Stimulated activated CD4-positive, alpha-beta T cell treated with anti-CD3 and anti-CD28 coated beads, Interleukin-4, amount 100 ng/mL, for 1 hour (primary cell): ENCODE results near the gene UBR3.
"Not testable (repeated sequence)": the region's sequence is repeated elsewhere in the genome, so short reads cannot be mapped to it uniquely, and the experiment has no call there.

Source experiments
- DNase-seq: peaks from one replicate; pipeline ENCODE4 v3.0.0-alpha.2; 2020

UBR3 gene

DNA sequence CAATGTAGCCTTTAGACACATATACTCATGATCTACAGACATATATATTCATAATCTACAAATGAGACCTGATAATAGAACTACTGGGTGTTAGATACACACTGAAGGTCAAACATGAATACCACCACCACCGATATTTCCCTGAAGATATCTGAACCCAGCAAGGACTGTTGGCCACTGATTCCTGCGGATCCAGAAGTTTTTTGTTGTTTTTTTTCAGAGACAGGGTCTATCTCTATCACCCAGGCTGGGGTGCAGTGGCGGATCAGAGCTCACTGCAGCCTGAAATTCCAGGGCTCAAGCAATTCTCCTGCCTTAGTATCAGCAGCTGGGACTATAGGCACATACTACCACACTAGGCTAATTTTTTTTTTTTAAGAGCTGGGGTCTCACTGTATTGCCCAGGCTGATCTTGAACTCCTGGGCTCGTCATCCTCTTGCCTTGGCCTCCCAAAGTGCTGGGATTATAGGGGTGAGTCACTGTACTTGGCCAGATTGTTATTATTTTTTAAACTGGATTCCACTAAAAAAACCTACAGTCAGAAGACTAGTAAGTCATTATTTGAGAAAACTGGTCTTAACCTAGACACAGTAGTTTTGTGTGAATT lies 4.4 kb upstream of the UBR3 start:
- DNase-seq, result no peak

DNA sequence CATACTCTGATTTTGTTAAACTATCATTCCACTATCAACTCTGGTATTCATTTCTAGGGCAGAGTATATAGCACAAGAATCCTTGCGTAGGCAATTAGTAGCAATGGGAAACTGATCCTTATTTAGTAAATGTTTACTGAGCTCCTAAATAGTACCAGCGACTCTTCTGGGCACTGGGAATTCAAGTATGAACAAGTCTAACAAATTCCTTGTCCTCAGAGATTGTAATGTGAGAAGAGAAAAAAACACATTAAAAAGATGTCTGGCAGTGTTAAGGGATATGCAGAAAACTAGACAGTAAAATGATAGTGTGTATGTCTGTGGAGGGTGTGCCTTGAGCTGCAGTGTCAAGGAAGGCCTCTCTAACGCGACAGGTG lies 3.3 kb upstream of the UBR3 start:
- DNase-seq, result no peak

DNA sequence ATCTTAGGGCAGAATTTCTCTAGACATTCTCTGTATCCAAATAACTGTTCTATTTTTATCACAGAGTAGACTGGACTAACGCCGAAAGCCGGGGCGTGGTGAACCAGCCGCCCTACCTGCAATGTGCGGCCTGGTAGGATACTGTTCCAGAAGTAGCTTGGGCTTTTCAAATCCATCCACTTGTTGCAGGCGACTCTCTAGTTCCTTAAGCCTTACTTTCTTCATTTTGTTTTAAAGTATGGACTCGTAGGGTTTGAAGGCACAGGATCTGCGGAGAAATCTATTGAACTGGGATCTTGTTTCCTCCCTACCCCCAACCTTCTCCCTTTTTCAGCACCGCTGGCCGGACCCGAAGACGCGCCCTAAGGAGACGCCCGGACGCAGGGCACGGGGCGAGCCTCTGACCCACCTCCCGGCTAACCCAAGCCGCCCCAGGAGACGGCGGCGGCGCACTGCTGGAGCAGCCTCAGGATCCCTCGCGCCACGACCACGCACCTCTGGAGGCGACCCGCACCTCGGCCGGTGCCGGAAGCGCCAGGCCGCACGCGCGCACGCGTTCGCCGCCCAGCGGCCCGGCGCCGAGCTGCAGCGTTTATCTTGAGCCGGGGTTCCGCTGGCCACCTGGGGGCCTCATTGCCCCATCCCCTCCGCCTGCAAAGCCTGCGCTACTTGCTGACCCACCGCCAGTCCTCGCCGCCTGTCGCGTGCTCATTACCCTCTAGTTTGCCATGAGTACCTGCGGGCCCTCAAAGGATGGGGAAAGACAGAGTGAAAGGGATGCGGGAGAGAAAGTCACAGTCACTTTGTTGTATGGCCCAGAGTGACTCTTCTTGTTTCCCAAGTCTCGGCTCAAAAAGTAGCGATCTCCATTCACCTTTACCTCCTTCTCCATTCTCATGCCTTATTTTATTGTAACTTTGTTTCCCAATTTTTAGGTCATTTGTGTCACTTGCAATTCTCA lies 2.6 kb upstream of the UBR3 start, which contains the start of gene METTL5:
METTL5 (minus strand) TSS at position 533 of the 961 bp plus-strand sequence; CDS start at position 225, 308 bp downstream.
- DNase-seq, result peak; percentile 80

DNA sequence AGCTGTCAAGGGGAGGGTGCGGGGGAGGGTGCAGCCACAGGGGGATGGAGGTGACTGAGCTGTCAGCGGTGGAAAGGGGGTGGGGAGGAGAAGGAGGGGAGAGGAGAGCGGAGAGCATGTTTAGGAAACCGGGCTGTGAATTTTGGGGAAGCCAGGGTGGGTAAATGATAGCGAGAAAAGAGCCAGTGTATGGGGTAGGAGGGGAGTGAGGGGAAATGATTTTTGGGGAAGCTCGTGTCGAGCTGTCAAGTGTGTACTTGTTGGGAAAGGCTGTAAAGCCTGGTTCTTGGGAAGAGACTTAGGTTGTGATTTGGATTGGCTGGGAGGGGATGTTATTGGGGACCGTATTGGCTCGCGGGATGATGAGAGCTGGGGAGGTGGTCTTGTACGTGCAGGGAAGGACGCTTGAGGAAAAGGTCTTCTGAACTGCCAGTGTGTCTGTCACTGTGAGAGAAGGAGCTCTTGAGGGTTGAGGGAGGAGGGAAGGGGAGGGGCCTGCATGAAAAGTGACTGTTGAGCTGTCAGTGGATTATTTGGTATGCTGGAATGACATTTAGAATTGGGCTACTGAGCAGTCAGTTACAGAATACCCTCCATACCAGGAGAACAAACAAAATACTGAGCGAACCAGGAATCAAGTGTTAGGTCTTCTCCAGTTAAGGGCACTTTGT lies 1.0 kb downstream of the UBR3 start:
- DNase-seq, result peak; percentile 57

DNA sequence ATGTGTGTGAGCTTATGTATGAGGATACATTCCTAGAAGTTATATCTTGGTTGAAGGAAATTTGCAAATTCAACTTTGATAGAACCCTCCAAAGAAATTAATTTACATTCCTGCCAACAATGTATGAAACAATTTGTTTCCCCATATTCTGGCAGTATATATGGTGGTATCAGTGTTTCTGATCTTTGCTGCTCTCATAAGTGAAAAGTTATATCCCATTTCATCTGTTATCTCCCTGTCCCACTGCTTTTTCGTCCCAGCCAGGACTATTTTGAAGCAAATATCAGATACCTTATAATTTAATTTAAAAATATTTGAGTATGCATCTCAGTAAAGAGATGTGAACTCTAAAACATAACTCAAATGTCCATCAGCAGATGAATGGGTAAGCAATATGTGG lies 7.1 kb downstream of the UBR3 start:
- no peak for DNase-seq

DNA sequence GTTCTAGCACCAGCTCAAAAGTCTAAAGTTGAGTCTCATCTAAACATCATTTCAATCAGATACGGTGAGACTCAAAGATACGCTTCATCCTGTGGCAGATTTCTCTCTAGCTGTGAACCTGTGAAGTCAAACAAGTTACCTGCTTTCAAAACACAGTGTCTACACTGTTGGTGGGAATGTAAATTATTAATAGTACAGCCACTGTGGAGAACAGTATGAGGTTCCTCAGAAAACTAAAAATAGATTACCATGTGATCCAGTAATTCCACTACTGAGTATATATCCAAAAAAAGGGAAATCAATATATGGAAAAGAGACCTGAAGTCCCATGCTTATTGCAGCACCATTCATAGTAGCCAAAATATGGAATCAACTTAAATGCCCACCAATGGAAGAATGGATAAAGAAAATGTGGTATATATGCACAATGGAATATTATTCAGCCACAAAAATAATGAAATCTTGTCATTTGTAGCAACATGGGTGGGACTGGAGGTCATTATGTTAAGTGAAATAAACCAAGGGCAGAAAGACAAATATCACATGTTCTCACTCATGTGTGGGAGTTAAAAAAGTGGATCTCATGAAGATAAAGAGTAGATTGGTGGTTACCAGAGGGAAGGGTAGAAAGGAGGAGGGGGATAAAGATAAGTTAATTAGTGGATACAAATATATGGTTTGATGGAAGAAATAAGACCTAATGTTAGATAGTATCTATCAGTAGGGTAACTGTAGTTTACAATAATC lies 11.7 kb downstream of the UBR3 start:
- no peak for DNase-seq

DNA sequence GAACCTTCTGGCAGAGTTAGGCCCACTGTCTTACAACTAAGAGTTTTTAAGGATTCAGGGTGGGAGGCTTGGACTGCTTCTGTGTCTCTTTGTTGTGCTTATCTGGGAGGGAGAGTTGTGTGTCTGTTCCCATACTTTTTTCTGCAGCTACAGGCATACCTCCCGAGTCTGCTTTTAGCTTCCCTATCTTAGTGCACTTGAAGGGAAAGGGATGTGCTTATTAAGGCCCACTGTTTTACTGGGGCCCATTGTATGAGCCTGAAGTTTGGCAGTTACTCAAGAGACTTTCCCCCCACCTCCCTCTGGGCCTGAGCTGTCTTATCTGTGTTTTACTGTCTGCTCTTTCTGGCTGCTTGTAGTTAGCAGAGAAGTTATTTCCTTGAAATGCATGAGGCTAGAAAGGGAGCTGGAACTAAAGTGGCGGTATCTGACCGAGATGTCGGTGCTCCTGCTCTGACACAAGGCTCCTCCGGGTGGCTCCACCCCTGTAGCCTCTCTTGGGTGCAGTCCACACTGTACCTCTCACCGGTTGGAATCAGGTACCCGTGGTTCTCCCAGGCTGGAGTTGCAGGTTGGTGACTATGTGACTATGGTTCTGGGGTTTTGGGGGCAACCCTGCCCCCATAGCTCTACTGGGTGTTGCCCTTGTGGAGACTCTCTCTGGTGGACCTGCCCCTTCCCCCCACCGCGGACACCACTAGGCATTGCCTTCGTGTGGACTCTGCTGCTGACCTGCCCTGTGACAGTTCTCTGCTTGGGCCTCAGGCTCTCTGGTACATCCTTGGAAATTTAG lies 12.9 kb downstream of the UBR3 start:
- no peak for DNase-seq

DNA sequence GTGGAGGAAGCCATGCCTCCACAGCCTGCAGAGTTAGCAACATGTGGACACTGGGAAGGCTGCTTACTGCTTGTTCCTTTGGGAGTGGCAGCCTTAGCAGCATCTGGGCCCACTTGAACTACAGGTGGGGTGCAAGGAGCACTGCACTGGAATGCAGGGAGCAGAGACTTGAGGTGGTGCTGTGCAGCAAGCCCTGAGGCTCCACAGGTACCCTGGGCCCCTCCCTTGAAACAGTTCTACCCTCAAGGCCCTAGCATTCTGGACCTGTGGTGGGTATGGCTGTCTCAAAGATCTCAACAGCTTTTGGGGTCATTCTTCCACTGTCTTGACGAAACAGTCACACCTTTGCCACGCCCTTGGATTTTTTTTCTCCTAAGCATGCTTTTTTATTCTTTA lies 13.5 kb downstream of the UBR3 start:
- no peak for DNase-seq

DNA sequence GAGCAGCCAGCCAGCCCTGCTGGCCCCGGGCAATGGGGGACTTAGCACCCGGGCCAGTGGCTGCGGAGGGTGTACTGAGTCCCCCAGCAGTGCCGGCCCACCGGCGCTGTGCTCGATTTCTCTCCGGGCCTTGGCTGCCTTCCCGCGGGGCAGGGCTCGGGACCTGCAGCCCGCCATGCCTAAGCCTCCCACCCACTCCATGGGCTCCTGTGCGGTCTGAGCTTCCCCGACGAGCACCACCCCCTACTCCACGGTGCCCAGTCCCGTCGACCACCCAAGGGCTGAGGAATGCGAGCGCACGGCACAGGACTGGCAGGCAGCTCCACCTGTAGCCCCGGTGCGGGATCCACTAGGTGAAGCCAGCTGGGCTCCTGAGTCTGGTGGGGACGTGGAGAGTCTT lies 14.4 kb downstream of the UBR3 start:
- DNase-seq, result not testable (repeated sequence)

DNA sequence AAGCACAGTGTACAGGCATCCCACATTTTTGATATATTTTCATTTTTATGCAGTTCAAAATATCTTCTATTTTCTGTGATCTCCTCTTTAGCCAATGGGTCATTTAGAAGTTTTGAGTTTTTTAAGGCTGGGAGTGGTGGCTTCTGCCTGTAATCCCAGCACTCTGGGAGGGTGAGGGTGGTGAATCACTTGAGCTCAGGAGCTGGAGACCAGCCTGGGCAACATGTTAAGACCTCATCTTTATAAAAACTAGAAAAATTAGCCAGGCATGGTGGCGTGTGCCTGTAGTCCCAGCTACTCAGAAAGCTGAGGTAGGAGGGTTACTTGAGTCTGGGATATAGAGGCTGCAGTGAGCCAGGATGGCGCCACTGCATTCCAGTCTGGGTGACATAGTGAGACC lies 17.8 kb downstream of the UBR3 start:
- no peak for DNase-seq

DNA sequence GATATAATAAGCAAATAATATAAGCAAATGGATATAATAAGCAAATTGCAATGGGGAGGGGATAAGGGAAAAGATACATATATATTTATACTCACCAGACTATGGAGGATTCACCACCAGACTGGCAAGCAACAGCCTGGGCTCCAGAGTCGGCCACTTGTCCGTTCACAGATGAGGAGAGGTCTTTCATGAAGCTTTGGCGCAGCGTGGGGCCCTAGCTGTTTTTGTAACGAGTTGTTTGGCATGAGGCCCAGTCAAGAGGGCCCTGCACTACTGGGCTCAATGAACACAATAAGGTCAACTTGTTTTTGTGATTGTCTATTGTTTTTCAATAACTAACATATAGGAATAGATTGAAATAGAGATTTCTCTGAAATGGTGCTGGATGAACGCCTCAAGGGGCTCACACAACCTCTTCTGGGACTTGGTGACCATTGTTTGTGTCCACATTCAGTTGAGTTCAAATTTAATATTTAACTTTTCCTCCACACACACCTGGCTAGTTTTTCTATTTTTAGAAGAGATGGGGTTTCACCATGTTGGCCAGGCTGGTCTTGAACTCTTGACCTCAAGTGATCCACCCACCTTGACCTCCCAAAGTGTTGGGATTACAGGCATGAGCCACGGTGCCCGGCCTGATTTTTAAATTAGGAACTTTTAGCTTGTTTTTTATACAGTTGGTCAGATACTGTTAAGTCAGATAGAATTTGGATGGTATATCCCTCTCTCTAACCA lies 21.9 kb downstream of the UBR3 start:
- DNase-seq, result not testable (repeated sequence)

DNA sequence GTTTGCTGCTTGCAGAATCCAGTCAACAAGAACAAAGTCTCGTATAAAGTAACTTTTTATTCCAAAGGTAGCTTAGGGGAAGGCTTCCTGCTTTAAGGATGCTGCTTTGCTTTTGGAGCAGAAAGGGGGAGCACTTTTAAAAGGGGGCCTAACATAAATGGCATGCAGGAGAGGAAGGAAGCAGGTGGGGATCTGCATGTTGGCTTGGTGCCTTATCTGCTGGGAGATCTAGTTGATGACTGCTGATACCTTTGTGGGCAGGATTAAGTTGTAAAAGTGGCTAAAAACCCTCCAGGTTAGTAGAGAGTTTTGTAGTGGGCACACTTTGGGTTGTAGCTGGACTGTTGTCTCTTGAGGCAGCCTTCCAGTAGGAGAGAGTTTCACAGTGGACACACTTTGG lies 22.5 kb downstream of the UBR3 start:
- no peak for DNase-seq

DNA sequence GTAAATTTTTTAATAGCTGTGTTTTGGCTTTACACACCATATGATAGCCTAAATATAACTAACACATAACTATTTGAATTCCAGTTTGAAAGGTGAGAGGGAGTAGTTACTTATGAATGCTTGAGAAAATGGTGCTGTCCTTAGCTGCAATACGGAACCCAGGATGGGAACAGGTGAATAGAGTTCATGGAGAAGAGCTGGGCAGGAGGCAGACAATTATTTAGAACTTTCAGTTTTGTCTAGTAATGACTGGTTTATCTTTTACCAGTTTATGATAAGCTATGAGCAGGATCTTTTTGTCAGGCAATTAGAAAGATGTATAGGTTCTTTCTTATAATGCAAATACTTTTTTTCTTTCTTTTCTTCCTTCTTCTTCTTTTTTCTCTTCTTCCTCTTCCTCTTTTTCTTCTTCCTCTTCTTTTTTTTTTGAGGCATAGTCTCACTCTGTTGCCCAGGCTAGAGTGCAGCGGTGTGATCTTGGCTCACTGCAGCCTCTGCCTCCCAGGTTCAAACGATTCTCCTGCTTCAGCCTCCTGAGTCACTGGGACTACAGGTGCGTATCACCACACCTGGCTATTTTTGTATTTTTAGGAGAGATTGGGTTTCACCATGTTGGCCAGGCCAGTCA lies 25.9 kb downstream of the UBR3 start:
- no peak for DNase-seq

DNA sequence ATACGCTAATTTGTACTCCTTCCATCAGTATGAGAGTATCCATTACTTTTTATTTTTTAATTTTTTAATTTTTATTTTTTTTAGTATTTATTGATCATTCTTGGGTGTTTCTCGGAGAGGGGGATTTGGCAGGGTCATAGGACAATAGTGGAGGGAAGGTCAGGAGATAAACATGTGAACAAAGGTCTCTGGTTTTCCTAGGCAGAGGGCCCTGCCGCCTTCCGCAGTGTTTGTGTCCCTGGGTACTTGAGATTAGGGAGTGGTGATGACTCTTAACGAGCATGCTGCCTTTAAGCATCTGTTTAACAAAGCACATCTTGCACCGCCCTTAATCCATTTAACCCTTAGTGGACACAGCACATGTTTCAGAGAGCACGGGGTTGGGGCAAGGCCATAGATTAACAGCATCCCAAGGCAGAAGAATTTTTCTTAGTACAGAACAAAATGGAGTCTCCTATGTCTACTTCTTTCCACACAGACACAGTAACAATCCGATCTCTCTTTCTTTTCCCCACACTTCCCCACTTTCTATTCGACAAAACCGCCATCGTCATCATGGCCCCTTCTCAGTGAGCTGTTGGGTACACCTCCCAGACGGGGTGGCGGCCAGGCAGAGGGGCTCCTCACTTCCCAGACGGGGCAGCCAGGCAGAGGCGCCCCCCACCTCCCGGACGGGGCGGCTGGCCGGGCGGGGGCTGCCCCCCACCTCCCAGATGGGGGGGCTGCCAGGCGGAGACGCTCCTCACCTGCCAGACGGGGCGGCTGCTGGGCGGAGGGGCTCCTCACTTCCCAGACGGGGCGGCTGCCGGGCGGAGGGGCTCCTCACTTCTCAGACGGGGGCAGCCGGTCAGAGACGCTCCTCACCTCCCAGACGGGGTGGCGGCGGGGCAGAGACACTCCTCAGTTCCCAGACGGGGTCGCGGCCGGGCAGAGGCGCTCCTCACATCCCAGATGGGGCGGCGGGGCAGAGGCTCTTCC lies 28.3 kb downstream of the UBR3 start:
- not testable (repeated sequence) for DNase-seq

DNA sequence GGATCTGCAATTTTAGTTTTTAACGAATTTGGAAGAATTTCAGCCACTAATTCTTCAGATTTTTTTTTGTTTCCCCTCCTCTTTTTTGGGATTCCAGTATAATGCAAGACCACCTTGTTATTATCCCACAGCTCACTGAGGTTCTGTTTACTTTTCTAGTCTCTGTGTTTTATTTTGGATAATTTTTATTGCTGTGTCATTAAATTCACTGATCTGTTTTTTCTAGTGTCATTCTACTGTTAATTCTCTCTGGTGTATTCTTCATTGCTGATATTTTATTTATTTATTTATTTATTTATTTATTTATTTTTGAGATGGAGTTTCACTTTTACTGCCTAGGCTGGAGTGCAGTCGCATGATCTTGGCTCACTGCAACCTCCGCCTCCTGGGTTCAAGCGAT lies 32.2 kb downstream of the UBR3 start:
- no peak for DNase-seq

DNA sequence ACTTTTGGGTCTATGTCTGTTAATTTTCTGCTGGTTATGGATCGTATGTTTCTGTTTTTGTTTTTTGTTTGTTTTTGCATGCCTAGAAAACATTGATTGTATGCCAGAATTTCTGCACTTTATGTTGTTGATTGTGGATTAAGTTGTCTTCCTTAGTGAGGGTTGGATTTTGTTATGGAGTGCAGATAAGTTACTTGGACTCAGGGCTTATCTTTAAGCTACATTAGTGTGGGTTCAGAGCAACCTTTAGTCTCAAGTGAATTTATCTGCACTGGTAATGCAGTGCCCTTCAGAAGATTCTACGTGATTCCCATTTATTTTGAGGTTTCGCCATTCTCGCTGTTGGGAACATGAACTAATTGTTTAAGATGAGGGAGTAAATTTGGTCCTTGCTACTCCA lies 32.9 kb downstream of the UBR3 start:
- no peak for DNase-seq

DNA sequence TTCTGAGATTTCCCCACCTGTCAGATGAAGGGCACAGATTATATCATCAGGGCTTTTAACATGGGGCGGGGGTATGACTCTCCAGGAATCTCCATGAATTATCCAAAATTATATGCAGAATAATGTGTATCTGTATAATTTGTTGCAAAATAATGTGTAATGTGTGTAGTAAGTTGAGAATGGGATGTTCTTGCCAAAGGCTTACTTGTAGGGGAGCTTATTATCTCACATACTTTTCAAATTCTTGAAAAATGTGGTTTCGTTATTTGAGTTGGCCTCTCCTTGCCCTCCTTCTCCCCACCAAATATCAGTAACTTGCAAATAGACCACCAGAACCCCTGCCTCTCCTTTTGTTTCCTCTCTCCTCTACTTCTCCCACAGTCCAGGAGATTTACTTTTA lies 35.6 kb downstream of the UBR3 start:
- DNase-seq, result no peak

DNA sequence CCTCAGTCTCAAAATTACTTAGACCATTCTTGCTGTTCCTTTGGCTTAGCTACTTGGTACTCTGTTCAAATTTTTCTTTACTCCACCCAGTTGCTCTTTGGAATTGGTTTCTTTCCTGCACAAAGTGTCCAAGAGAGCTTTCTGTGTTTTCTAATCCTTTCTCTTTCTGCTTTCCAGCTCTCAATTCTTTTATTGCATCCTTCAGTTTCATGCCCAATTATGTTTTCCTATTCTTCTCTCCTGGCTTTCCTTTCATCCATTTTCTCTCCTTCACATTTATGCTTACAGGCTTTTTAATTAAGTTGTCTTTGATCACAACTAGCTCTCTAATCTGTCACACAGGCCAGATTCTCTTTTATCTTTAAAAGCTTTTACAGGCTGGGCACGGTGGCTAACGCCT lies 38.2 kb downstream of the UBR3 start:
- no peak for DNase-seq

DNA sequence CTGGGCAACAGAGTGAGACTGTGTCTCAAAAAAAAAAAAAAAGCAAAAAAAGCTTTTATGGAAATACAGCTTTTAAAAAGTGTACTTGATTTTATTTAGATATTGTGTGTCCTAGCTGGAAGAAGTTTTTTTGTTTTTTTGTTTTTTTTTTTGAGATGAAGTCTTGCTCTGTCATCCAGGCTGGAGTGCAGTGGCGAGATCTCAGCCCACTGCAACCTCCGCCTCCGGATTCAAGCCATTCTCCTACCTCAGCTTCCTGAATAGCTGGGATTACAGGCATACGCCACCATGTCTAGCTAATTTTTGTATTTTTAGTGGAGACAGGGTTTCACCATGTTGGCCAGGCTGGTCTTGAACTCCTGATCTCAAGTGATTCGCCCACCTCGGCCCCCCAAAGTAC lies 39.0 kb downstream of the UBR3 start:
- DNase-seq, result not testable (repeated sequence)

DNA sequence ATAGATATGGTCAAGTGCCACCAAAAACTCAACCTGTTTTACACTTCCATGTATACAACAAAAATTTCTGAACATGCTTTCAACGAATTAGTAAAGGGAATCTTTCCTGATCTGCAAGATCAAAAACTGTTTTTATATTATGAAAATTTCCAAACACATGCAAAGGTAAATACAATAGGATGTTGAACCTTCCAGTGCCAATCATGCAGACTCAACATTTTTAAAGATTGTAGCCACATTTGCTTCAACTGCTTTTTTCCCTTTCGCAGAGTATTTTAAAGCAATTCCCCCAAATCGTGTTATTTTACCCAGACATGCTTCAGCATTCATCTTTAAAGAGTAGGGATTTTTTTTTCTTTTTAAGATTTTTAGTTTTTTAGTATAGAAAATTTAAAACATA lies 40.3 kb downstream of the UBR3 start:
- DNase-seq, result no peak
